RWPE1 (cell line): ENCODE results near the gene USP24.

Source experiments
- CTCF ChIA-PET: fragments of 350-600 bp; sonication (Branson Sonifier 250); formaldehyde crosslinking; extraction: SDS; loops from one replicate; lab custom pipeline; 2021; lab: Yijun Ruan, JAX
- POLR2A ChIA-PET: fragments of 400-600 bp; formaldehyde crosslinking; extraction: SDS; loops from one replicate; lab custom pipeline; 2020; ENCODE audit warnings: antibody characterized with exemption; ENCODE audit not compliant: low non-redundant PET; lab: Yijun Ruan, JAX
- DNase-seq: peaks from one replicate; pipeline ENCODE4 v3.0.0; 2012; ENCODE audit warnings: low spot score
- H3K27ac ChIP-seq: fragments of 450-650 bp; 2 replicates; pipeline ENCODE4 v1.5.1; 2017
- CTCF ChIP-seq: fragments of 450-650 bp; conservative IDR thresholded peaks from 2 replicates; pipeline ENCODE4 v1.5.1; 2017; ENCODE audit warnings: low read depth, mild to moderate bottlenecking

Gene USP24

GRCh38 chr1:55215194-55216021 lies at the start of gene USP24:
USP24 (minus strand) TSS chr1:55215364; CDS start chr1:55215113, 251 bp downstream.
- peak; percentile 87 for DNase-seq
- CTCF ChIA-PET = no interaction called here
- POLR2A ChIA-PET = no interaction called here
- H3K27ac ChIP-seq = peak within 1 kb of the TSS; percentile 90
- no peak for TF ChIP-seq CTCF

GRCh38 chr1:55262822-55263221 lies 47.7 kb upstream of the USP24 start:
- no peak for TF ChIP-seq CTCF
- POLR2A ChIA-PET = no interaction called here
- peak; percentile 45 for DNase-seq
- no peak overlapping the region for H3K27ac ChIP-seq
- CTCF ChIA-PET = interaction anchor here (0.5 to 0.6 kb wide), 2 partner anchors 45 to 64 kb away, joined by 3 to 5 read pairs; no protein-coding TSS in a partner anchor

- no peak overlapping the region for H3K27ac ChIP-seq
- ChIA-PET CTCF (no interaction called here), POLR2A (no interaction called here)
- no peak for DNase-seq
- no peak for TF ChIP-seq CTCF
These were observed 44.9 kb upstream of the USP24 start for GRCh38 chr1:55259911-55260609.

- ChIA-PET CTCF (interaction anchor here (0.6 kb wide), 1 partner anchor 316 kb away, joined by 3 read pairs; no protein-coding TSS in a partner anchor), POLR2A (interaction anchor here (0.5 kb wide), 1 partner anchor 10 kb away, joined by 13 read pairs; no protein-coding TSS in a partner anchor)
- no peak overlapping the region for H3K27ac ChIP-seq
- no peak for DNase-seq
- no peak for TF ChIP-seq CTCF
These were observed 42.8 kb upstream of the USP24 start for GRCh38 chr1:55257958-55258357.

GRCh38 chr1:55255901-55256300 lies 40.7 kb upstream of the USP24 start:
- ChIA-PET CTCF (interaction anchor here (0.8 kb wide), 1 partner anchor 22 kb away, joined by 5 read pairs; no protein-coding TSS in a partner anchor), POLR2A (no interaction called here)
- TF ChIP-seq CTCF = no peak
- no peak for DNase-seq
- no peak overlapping the region for H3K27ac ChIP-seq

- CTCF ChIA-PET = interaction anchor here (0.6 kb wide), 1 partner anchor 13 kb away, joined by 6 read pairs; no protein-coding TSS in a partner anchor
- no peak for TF ChIP-seq CTCF
- DNase-seq = no peak
- no peak overlapping the region for H3K27ac ChIP-seq
- POLR2A ChIA-PET = no interaction called here
These were observed 37.9 kb upstream of the USP24 start for GRCh38 chr1:55252942-55253589.
